ENCODE measurements around the gene PROK2. TPM values are rescaled to one million over a fixed set of nuclear protein-coding genes. Genes with fewer than 3 reads are reported as not detected.

PROK2 gene
- total RNA-seq, 1 experiment from 2014 or later = 1.4 TPM

- Histone ChIP-seq H3K9me3 (ENCODE audit: control insufficient read depth, low read depth, low read length) (no peaks in the 10 kb centered on the region), H3K14ac (ENCODE audit: insufficient read depth, low read length) (no peak overlapping the region), H2BK15ac (ENCODE audit: low read depth, low read length) (no peak overlapping the region), H4K8ac (replicated peaks; ENCODE audit: insufficient read length, low read depth, low read length) (no peak overlapping the region), H3K4me2 (ENCODE audit: insufficient read depth, insufficient read length, low read length) (no peak overlapping the region), H3K4ac (ENCODE audit: low read depth, low read length) (no peak overlapping the region), H3K79me2 (ENCODE audit: insufficient read depth, low read length) (no peaks in the 10 kb centered on the region), H3K9ac (ENCODE audit: extremely low read depth, insufficient read length, low read length) (no peak overlapping the region), H3K23me2 (ENCODE audit: insufficient read length, low read depth, low read length, poor library complexity, severe bottlenecking) (no peaks in the 10 kb centered on the region), H3K56ac (ENCODE audit: insufficient read length, low read depth, low read length) (no peak overlapping the region), H3K18ac (ENCODE audit: insufficient read length, low read depth, low read length) (no peak overlapping the region), H3K23ac (ENCODE audit: insufficient read length, low read depth, low read length) (no peak overlapping the region), H3K79me1 (ENCODE audit: insufficient read depth, low read depth, low read length, poor library complexity, severe bottlenecking) (no peaks in the 10 kb centered on the region), H3T11ph (ENCODE audit: low read length) (no peak overlapping the region), H2AK5ac (ENCODE audit: insufficient read length, low read length) (no peak overlapping the region), H2AFZ (ENCODE audit: low read length) (no peak overlapping the region), H2BK12ac (ENCODE audit: insufficient read length, low read depth, low read length) (no peak overlapping the region), H4K20me1 (ENCODE audit: control insufficient read depth, insufficient read depth, insufficient read length) (no peaks in the 10 kb centered on the region), H3K27me3 (ENCODE audit: insufficient read depth, low read length) (no peaks in the 10 kb centered on the region), H2BK120ac (ENCODE audit: low read depth, low read length, poor library complexity, severe bottlenecking) (no peak overlapping the region), H2BK5ac (ENCODE audit: insufficient read length, low read length) (no peak overlapping the region), H3K4me1 (ENCODE audit: insufficient read depth, low read length) (no peaks in the 10 kb centered on the region), H4K91ac (ENCODE audit: insufficient read length, low read depth, low read length) (no peak overlapping the region), H4K5ac (ENCODE audit: insufficient read length, low read depth, low read length) (no peak overlapping the region), H2BK20ac (ENCODE audit: low read depth, low read length, poor library complexity, severe bottlenecking) (no peak overlapping the region), H3K27ac (ENCODE audit: insufficient read length, low read depth, low read length) (no peak overlapping the region)
- H3K4me1 Mint-ChIP-seq = peaks cover 5 to 14% of the 10 kb centered on the region in 2 experiments
- H3K36me3 Mint-ChIP-seq (ENCODE audit: insufficient read depth in 1 of 3, low read depth in 3 of 3) = no peaks in the 10 kb centered on the region
- DNase-seq = no peak
- no CpG with 5 or more reads among the region's 6 CpGs for WGBS (ENCODE audit: extremely low coverage, insufficient read length, low lambda C conversion rate)
- H3K27me3 Mint-ChIP-seq (ENCODE audit: low read depth) = no peaks in the 10 kb centered on the region; the same call in none of the 2 replicates
- TF ChIP-seq CTCF (conservative IDR thresholded peaks at IDR 0.05) = no peak
- H3K4me3 Mint-ChIP-seq = no peak overlapping the region
- H3K27ac Mint-ChIP-seq = no peak overlapping the region
- no peaks in the 10 kb centered on the region for H3K9me3 Mint-ChIP-seq
These were observed 24.5 kb upstream of the PROK2 start for GRCh38 chr3:71809321-71810026.

All from H9 (cell line).